ENCODE results near the gene DENND1A.

DNA sequence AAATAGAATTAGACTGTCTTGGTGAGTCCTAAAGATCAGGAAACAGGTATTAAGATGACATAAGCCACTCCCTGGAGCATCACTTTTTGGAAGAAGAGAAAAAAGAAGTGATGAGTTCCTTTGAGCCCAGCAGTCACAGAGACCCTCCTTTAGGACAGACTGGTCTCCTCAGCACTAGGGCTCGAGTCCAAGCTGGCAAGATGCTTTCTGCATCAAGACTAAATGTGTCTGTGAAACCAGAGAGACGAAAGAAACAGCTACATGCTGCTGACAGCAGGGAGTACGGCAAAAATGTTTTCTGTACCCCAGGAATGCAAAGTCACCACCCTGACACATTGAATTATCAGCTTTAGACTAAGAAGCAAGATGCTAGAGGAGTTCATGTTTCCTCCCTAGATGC is 389.5 kb downstream of the DENND1A start:
- TF ChIP-seq CTCF (IDR thresholded peaks at IDR 0.05) (no peak), EP300 (IDR thresholded peaks at IDR 0.05) (no peak), POLR2AphosphoS5 (IDR thresholded peaks at IDR 0.05) (no peak)
